Mesendoderm (in vitro differentiated cells): ENCODE data around the gene PDZD2.
A peak's percentile ranks its signal among the peaks of the same experiment; 100 is the strongest.

ENCODE experiments used
- DNase-seq: peaks from one replicate; pipeline ENCODE4 v3.0.0; 2013
- H2AK5ac ChIP-seq: 2 replicates; pipeline ENCODE4 v1.6.1; 2013; ENCODE audit warnings: low read length, inconsistent platforms
- H2BK120ac ChIP-seq: 2 replicates; pipeline ENCODE4 v1.6.1; 2013; ENCODE audit warnings: low read depth, mild to moderate bottlenecking, low read length, moderate library complexity, mixed read lengths
- H2BK15ac ChIP-seq: replicated peaks from 2 replicates; pipeline ENCODE4 v1.6.1; 2013; ENCODE audit warnings: low read depth, mild to moderate bottlenecking, moderate library complexity
- H2BK5ac ChIP-seq: 2 replicates; pipeline ENCODE4 v1.6.1; 2013; ENCODE audit warnings: low read length, inconsistent platforms
- H3K18ac ChIP-seq: 2 replicates; pipeline ENCODE4 v1.6.1; 2013; ENCODE audit warnings: mild to moderate bottlenecking, low read length, mixed read lengths
- H3K23ac ChIP-seq: one replicate; pipeline ENCODE4 v1.6.1; 2013; ENCODE audit warnings: low read length
- H3K27ac ChIP-seq: 2 replicates; pipeline ENCODE4 v1.5.1; 2013; ENCODE audit warnings: low read depth, mild to moderate bottlenecking, inconsistent platforms, low read length, moderate library complexity
- H3K27me3 ChIP-seq: 2 replicates; pipeline ENCODE4 v1.6.1; 2013; ENCODE audit warnings: low read length, control low read depth, mild to moderate bottlenecking, inconsistent platforms; ENCODE audit not compliant: insufficient read depth, poor library complexity
- H3K36me3 ChIP-seq: 2 replicates; pipeline ENCODE4 v1.6.1; 2013; ENCODE audit warnings: low read length, inconsistent platforms; ENCODE audit not compliant: control insufficient read depth, insufficient read depth
- H3K4ac ChIP-seq: one replicate; pipeline ENCODE4 v1.6.1; 2013; ENCODE audit warnings: low read depth, mild to moderate bottlenecking, low read length, moderate library complexity
- H3K4me1 ChIP-seq: 2 replicates; pipeline ENCODE4 v1.6.1; 2013; ENCODE audit warnings: low read depth, low read length, inconsistent platforms; ENCODE audit not compliant: control insufficient read depth
- H3K4me2 ChIP-seq: 2 replicates; pipeline ENCODE4 v1.6.1; 2013; ENCODE audit warnings: low read length
- H3K4me3 ChIP-seq: 2 replicates; pipeline ENCODE4 v1.5.1; 2013; ENCODE audit warnings: mild to moderate bottlenecking, low read length
- H3K56ac ChIP-seq: one replicate; pipeline ENCODE4 v1.6.1; 2013; ENCODE audit warnings: low read length
- H3K79me1 ChIP-seq: 2 replicates; pipeline ENCODE4 v1.6.1; 2013; ENCODE audit warnings: low read length, inconsistent platforms
- H3K79me2 ChIP-seq: 2 replicates; pipeline ENCODE4 v1.6.1; 2013; ENCODE audit warnings: mild to moderate bottlenecking, low read length; ENCODE audit not compliant: control insufficient read depth, insufficient read depth
- H3K9ac ChIP-seq: 2 replicates; pipeline ENCODE4 v1.6.1; 2013; ENCODE audit warnings: low read length, inconsistent platforms
- H4K5ac ChIP-seq: one replicate; pipeline ENCODE4 v1.6.1; 2013; ENCODE audit warnings: low read length
- H4K8ac ChIP-seq: one replicate; pipeline ENCODE4 v1.6.1; 2013; ENCODE audit warnings: low read depth, mild to moderate bottlenecking, control low read depth, low read length, moderate library complexity
- WGBS: extraction: QIAGEN DNeasy Blood & Tissue Kit; methylation state at CpG from one replicate; pipeline ENCODE4 v1.1.7; 2013; ENCODE audit warnings: low lambda C conversion rate, missing lambda C conversion rate; ENCODE audit not compliant: insufficient coverage; ENCODE audit errors: extremely low coverage; 5-methylcytosine and 5-hydroxymethylcytosine counted together

PDZD2 gene

DNA sequence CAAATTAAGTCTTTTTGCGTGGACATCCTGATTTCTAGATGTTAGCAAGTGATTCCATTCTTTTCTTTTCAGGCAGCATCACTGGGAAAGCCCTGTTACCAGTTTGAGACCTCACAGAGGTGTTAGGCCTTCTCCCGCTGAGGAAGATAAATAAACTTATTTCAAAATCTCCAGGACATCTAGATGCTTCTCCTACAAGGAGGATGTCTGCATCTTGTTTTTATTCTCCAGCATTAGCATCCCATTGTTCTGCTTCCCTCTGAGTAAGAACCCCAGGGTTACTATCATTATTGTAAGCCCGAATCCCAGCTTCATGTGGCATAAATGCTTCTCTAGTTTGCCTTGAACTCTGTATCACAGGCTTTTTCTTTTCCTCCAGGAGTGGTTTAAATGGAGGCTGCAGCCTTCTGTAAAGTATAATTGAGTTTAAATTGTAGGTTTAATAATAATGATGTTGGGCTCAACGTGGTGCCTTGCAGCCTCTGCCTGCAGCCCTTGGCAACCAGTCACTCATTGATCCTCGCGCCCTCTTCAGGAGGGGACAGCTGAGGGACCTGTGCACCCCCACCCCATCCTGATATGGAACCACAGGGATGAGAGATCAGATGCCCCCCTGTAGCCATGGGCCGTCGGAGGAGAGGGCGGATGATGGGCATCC, 114.9 kb downstream of the PDZD2 start:
- Histone ChIP-seq H3K27ac (no peak overlapping the region), H3K27me3 (no peaks in the 10 kb centered on the region), H3K4me3 (no peak overlapping the region), H3K4ac (no peak overlapping the region), H3K79me2 (no peaks in the 10 kb centered on the region), H3K9ac (no peak overlapping the region), H4K8ac (no peak overlapping the region), H3K23ac (no peak overlapping the region), H3K79me1 (no peaks in the 10 kb centered on the region), H2BK5ac (no peak overlapping the region), H3K4me2 (no peak overlapping the region), H3K18ac (no peak overlapping the region), H3K4me1 (no peaks in the 10 kb centered on the region), H3K36me3 (no peaks in the 10 kb centered on the region), H2BK120ac (no peak overlapping the region), H3K56ac (no peak overlapping the region), H4K5ac (no peak overlapping the region), H2BK15ac (no peak overlapping the region), H2AK5ac (no peak overlapping the region)
- DNase-seq: peak; percentile 26
- no CpG with 5 or more reads among the region's 9 CpGs for WGBS

DNA sequence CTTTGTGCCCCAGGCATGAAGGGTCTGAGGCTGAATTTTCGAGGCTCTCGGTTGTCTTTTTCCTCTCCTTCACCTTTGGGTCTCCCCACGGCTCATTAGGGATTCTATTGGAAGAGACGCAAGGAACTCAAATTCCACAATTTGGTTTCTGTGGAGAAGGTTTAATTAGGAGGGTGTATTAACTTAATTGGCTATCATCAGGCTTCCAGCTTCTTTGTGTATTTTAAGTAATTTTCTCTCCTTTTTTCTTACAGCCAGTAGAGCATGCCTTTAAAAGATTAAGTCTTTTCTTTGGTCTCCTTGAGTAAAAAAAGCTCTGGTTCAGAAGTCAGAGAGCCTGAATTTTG, 115.4 kb downstream of the PDZD2 start:
- H3K79me1 ChIP-seq: no peaks in the 10 kb centered on the region
- no CpG with 5 or more reads among the region's 4 CpGs for WGBS
- H3K23ac ChIP-seq: no peak overlapping the region
- no peak overlapping the region for H2BK5ac ChIP-seq
- no peak overlapping the region for H2AK5ac ChIP-seq
- no peak overlapping the region for H3K4ac ChIP-seq
- H3K79me2 ChIP-seq: no peaks in the 10 kb centered on the region
- H2BK120ac ChIP-seq: no peak overlapping the region
- H3K36me3 ChIP-seq: no peaks in the 10 kb centered on the region
- H3K56ac ChIP-seq: no peak overlapping the region
- no peaks in the 10 kb centered on the region for H3K4me1 ChIP-seq
- H3K4me3 ChIP-seq: no peak overlapping the region
- no peak overlapping the region for H3K27ac ChIP-seq
- H3K18ac ChIP-seq: no peak overlapping the region
- H4K8ac ChIP-seq: no peak overlapping the region
- no peak for DNase-seq
- H2BK15ac ChIP-seq: no peak overlapping the region
- no peaks in the 10 kb centered on the region for H3K27me3 ChIP-seq
- no peak overlapping the region for H4K5ac ChIP-seq
- no peak overlapping the region for H3K4me2 ChIP-seq
- no peak overlapping the region for H3K9ac ChIP-seq

DNA sequence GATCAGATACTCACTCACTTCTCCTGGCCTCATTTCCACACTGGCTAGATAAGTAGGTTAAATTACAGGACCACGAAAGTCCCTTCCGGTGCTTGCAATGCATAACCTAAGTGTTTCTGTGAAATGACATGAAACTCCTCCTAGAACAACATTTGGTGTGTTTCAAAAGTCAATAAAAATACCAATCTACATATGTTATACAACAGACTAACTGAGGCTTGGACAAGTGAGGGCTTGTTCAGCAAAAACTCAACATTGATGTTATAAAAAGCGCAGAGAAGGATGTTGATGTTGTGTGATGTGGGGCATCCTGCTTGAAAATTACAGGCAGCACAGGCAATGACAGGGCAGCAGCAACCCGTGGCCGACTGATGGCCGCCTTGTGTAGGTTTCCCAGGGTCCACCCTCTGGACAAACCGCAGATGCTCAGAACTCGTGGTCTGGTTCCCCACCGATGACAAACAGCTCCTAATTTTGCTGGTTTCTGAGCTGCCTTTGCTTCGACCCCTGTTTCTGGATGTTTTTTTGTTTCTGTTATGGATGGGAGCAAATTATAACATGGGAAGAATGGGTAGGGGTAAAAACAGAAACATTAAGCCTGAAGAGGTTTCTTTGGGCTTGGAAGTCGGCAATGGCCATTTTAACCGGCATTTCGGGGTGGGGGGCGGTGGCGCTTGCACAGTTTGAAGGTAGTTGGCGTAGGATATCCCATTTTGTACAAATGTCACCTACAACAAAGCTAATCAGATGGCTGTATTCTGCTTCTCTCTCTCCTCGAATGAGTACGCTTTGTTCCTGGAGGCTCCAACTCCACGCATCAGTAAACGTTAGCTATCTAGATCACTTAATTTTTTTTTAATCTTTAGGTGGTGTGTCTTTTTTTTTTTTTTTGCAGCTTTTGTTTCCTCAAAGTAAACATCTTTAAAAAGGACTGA, 116.1 kb downstream of the PDZD2 start:
- Histone ChIP-seq H3K4ac (no peak overlapping the region), H3K27me3 (no peaks in the 10 kb centered on the region), H3K18ac (no peak overlapping the region), H2AK5ac (no peak overlapping the region), H3K36me3 (no peaks in the 10 kb centered on the region), H2BK5ac (no peak overlapping the region), H3K79me2 (no peaks in the 10 kb centered on the region), H3K4me3 (no peak overlapping the region), H3K27ac (no peak overlapping the region), H3K23ac (no peak overlapping the region), H2BK15ac (no peak overlapping the region), H4K5ac (no peak overlapping the region), H3K9ac (no peak overlapping the region), H3K79me1 (no peaks in the 10 kb centered on the region), H3K56ac (no peak overlapping the region), H3K4me2 (no peak overlapping the region), H4K8ac (no peak overlapping the region), H3K4me1 (no peaks in the 10 kb centered on the region), H2BK120ac (no peak overlapping the region)
- no CpG with 5 or more reads among the region's 20 CpGs for WGBS
- no peak for DNase-seq

DNA sequence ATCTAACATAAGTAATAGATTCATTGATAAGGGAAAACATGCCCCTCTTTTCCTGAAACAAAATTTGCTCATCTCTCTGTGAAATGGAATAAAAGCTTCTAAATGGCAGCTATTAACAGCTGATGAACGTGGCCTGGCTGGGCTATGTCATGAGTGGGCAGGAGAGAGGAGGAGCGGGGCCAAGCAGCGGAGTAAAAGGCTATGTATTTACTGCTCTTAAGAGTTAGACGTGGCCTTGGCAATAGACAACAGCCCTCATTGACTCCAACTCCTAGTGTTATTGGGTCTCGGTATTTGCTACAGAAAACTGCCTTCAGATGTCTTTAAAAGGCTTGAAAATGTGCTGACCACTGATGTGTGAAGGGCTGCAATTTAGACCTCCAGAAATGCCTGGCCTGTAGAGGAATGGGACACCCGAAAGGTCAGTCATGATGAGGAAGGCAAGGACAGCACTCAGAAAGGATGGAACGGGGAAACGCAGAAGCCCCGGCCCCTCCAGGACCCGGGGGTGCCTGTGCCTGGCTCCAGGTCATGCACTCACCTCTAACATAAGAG, 116.8 kb downstream of the PDZD2 start:
- Histone ChIP-seq H3K56ac (no peak overlapping the region), H3K18ac (no peak overlapping the region), H3K36me3 (no peaks in the 10 kb centered on the region), H2BK5ac (no peak overlapping the region), H3K4ac (no peak overlapping the region), H2AK5ac (no peak overlapping the region), H3K23ac (no peak overlapping the region), H3K27ac (no peak overlapping the region), H3K79me2 (no peaks in the 10 kb centered on the region), H4K5ac (no peak overlapping the region), H3K4me2 (no peak overlapping the region), H2BK120ac (no peak overlapping the region), H3K27me3 (no peaks in the 10 kb centered on the region), H3K79me1 (no peaks in the 10 kb centered on the region), H3K4me1 (no peaks in the 10 kb centered on the region), H3K9ac (no peak overlapping the region), H2BK15ac (no peak overlapping the region), H4K8ac (no peak overlapping the region), H3K4me3 (no peak overlapping the region)
- WGBS: no CpG with 5 or more reads among the region's 10 CpGs
- no peak for DNase-seq

DNA sequence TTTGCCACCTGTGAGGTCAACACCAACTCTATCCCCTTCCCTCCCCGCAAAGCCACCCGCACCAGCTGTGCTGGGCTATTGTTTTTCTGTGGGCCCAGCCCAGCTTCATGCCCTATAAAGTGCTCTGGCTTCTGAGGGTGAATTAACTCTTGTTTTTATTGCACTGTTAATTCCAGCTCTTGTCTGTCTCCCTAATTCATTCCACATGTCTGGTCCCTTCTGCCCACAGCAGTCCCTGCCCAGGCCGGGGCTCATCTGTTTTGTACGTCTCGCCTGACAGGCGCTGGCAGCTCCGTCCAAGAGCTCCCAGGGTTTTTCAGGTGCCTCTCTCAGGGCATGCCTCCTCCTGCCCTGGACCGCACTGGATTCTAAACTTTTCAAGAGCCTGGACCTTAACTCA, 118.9 kb downstream of the PDZD2 start:
- no peak overlapping the region for H2BK5ac ChIP-seq
- no peaks in the 10 kb centered on the region for H3K79me2 ChIP-seq
- no peak overlapping the region for H2AK5ac ChIP-seq
- WGBS: no CpG with 5 or more reads among the region's 8 CpGs
- no peak for DNase-seq
- no peaks in the 10 kb centered on the region for H3K79me1 ChIP-seq
- H3K4me1 ChIP-seq: no peaks in the 10 kb centered on the region
- H2BK120ac ChIP-seq: no peak overlapping the region
- no peak overlapping the region for H4K8ac ChIP-seq
- H3K36me3 ChIP-seq: no peaks in the 10 kb centered on the region
- H3K23ac ChIP-seq: no peak overlapping the region
- H3K56ac ChIP-seq: no peak overlapping the region
- no peak overlapping the region for H4K5ac ChIP-seq
- H3K27me3 ChIP-seq: no peaks in the 10 kb centered on the region
- H3K4me2 ChIP-seq: no peak overlapping the region
- H3K27ac ChIP-seq: no peak overlapping the region
- H3K4me3 ChIP-seq: no peak overlapping the region
- H2BK15ac ChIP-seq: no peak overlapping the region
- H3K4ac ChIP-seq: no peak overlapping the region
- no peak overlapping the region for H3K18ac ChIP-seq
- H3K9ac ChIP-seq: no peak overlapping the region
